Endothelial cell of umbilical vein (primary cell): Measurements from ENCODE around the gene RGS6. TPM values are rescaled to one million over a fixed set of nuclear protein-coding genes. Genes with fewer than 3 reads are reported as not detected.

Experiments used
- BruUV-seq: library from RNA; stranded (reverse); fragments of 400-500 nt; replicated peaks from 2 replicates; lab custom pipeline; 2021; lab: Mats Ljungman, UMichigan
- CTCF ChIA-PET: fragments of 300-600, 350-600 bp; sonication (Branson Sonifier 250); formaldehyde crosslinking; loops from one replicate; lab custom pipeline; 2021; ENCODE audit warnings: antibody characterized with exemption, inconsistent platforms; lab: Charles Lee
- POLR2A ChIA-PET: fragments of 300-600, 350-600 bp; sonication (Branson Sonifier 250); formaldehyde crosslinking; loops from one replicate; lab custom pipeline; 2021; ENCODE audit warnings: antibody characterized with exemption, inconsistent platforms; lab: Charles Lee
- DNase-seq: peaks from one replicate; pipeline ENCODE4 v3.0.0-alpha.2; 2011; ENCODE audit warnings: low read depth, low spot score
- FAIRE-seq: peaks from 2 replicates; lab custom pipeline; 2011; peaks lifted over from hg19 to GRCh38; lab: Jason Lieb, UNC
- H2AFZ ChIP-seq: 2 replicates; pipeline ENCODE4 v1.6.0; 2012; ENCODE audit warnings: low read depth, low read length, control low read depth, inconsistent platforms
- H3K27ac ChIP-seq: 2 replicates; pipeline ENCODE4 v1.5.1; 2011; ENCODE audit warnings: low read depth, mild to moderate bottlenecking, control low read depth, low read length, moderate library complexity; ENCODE audit not compliant: insufficient read depth
- H3K27me3 ChIP-seq, 2 experiments: 2 replicates each; pipeline versions ENCODE4 v1.6.0 to v1.6.1; 2011; ENCODE audit warnings: low read length in 2 of 2, mixed read lengths in 1 of 2; ENCODE audit not compliant: control insufficient read depth in 2 of 2, insufficient read depth in 2 of 2
- H3K36me3 ChIP-seq, 2 experiments: 2 replicates in 1 of 2; 3 replicates in 1 of 2; pipeline ENCODE4 v1.5.1; 2011; ENCODE audit warnings: low read length in 2 of 2, mild to moderate bottlenecking in 1 of 2, moderate library complexity in 1 of 2; ENCODE audit not compliant: control insufficient read depth in 2 of 2, insufficient read depth in 2 of 2; ENCODE audit errors: extremely low read depth in 1 of 2
- H3K4me1 ChIP-seq: 3 replicates; pipeline ENCODE4 v1.5.1; 2011; ENCODE audit warnings: mild to moderate bottlenecking, low read length; ENCODE audit not compliant: control insufficient read depth, insufficient read depth; ENCODE audit errors: extremely low read depth
- H3K4me2 ChIP-seq: 2 replicates; pipeline ENCODE4 v1.6.1; 2011; ENCODE audit warnings: low read length, control low read depth, mixed read lengths; ENCODE audit not compliant: insufficient read depth
- H3K4me3 ChIP-seq, 3 experiments: fragments of 200-600 bp in 1 of 3; sonication (generic), shearing (Covaris generic) in 1 of 3; replicated peaks in 1 of 3; 2 replicates each; pipeline ENCODE4 v1.5.1; 2011 to 2016; ENCODE audit warnings: control low read depth in 3 of 3, low read length in 3 of 3, mild to moderate bottlenecking in 2 of 3, inconsistent platforms in 1 of 3, low read depth in 1 of 3, moderate library complexity in 1 of 3; ENCODE audit not compliant: insufficient read depth in 1 of 3
- H3K79me2 ChIP-seq: 2 replicates; pipeline ENCODE4 v1.6.0; 2012; ENCODE audit warnings: low read length, inconsistent platforms; ENCODE audit not compliant: control insufficient read depth, insufficient read depth
- H3K9ac ChIP-seq: replicated peaks from 2 replicates; pipeline ENCODE3; 2011; ENCODE audit warnings: low read length, control low read depth; ENCODE audit not compliant: insufficient read depth; ENCODE audit errors: extremely low read depth
- H3K9me1 ChIP-seq: replicated peaks from 3 replicates; pipeline ENCODE4 v1.6.0; 2011; ENCODE audit warnings: mild to moderate bottlenecking, low read length; ENCODE audit not compliant: control insufficient read depth, insufficient read depth; ENCODE audit errors: extremely low read depth
- H3K9me3 ChIP-seq: replicated peaks from 2 replicates; pipeline ENCODE4 v1.5.1; 2012; ENCODE audit warnings: low read length, inconsistent platforms; ENCODE audit not compliant: control insufficient read depth, insufficient read depth
- H4K20me1 ChIP-seq: replicated peaks from 2 replicates; pipeline ENCODE3; 2011; ENCODE audit warnings: mild to moderate bottlenecking, low read length; ENCODE audit not compliant: control insufficient read depth, insufficient read depth; ENCODE audit errors: extremely low read depth
- CTCF ChIP-seq, 2 donors: IDR thresholded peaks; 1 replicate in 1 of 2; 2 replicates in 1 of 2; pipeline ENCODE4 v1.5.1; 2011; ENCODE audit warnings: low read length in 2 of 2, mild to moderate bottlenecking in 2 of 2, moderate library complexity in 2 of 2, control low read depth in 1 of 2, inconsistent platforms in 1 of 2, low read depth in 1 of 2; ENCODE audit not compliant: insufficient read depth in 1 of 2; ENCODE audit errors: extremely low read depth in 1 of 2
- EZH2 ChIP-seq: IDR thresholded peaks from 2 replicates; pipeline ENCODE4 v1.6.1; 2012; ENCODE audit warnings: borderline replicate concordance, low read depth, mild to moderate bottlenecking, moderate library complexity, low read length, inconsistent platforms; ENCODE audit not compliant: severe bottlenecking
- FOS ChIP-seq: IDR thresholded peaks from 2 replicates; pipeline ENCODE4 v1.6.1; 2011; ENCODE audit warnings: mild to moderate bottlenecking, low read length, moderate library complexity, borderline replicate concordance; ENCODE audit not compliant: insufficient read depth
- GATA2 ChIP-seq: IDR thresholded peaks from 2 replicates; pipeline ENCODE4 v1.7.0; 2011; ENCODE audit warnings: low read depth, mild to moderate bottlenecking, moderate library complexity, mixed read lengths, low read length; ENCODE audit not compliant: insufficient read length, insufficient read depth
- JUN ChIP-seq: IDR thresholded peaks from 2 replicates; pipeline ENCODE4 v1.6.1; 2011; ENCODE audit warnings: borderline replicate concordance, low read depth; ENCODE audit not compliant: insufficient read length, insufficient read depth
- MAX ChIP-seq: IDR thresholded peaks from 2 replicates; pipeline ENCODE4 v1.6.1; 2011; ENCODE audit not compliant: insufficient read depth, insufficient read length
- MYC ChIP-seq: IDR thresholded peaks from one replicate; pipeline ENCODE4 v1.6.1; 2011; ENCODE audit warnings: mild to moderate bottlenecking, low read depth, low read length
- POLR2A ChIP-seq: IDR thresholded peaks from 2 replicates; pipeline ENCODE4 v1.6.1; 2012; ENCODE audit warnings: low read depth, mild to moderate bottlenecking, control low read depth, low read length
- POLR2AphosphoS5 ChIP-seq: IDR thresholded peaks from 2 replicates; pipeline ENCODE4 v1.6.1; 2012; ENCODE audit warnings: low read depth, mild to moderate bottlenecking, control low read depth, low read length, moderate library complexity; ENCODE audit not compliant: insufficient read depth
- dilution Hi-C: fragments of 300-500 bp; cut with MboI; formaldehyde crosslinking; loops from one replicate; pipeline ENCODE4 v1.15.0; 2019; ENCODE audit warnings: low sequenced_read_pairs; ENCODE audit not compliant: extremely low pct_ligation_motif_present
- intact Hi-C: fragments of 100-400 bp; cut with micrococcal nuclease; formaldehyde crosslinking; loops from one replicate; pipeline ENCODE4 v1.10.0; 2022
- polyA plus RNA-seq, 4 experiments: library from polyadenylated mRNA; depleted of rRNA in 3 of 4; stranded (reverse) in 3 of 4; unstranded in 1 of 4; fragments of >200 nt; gene quantifications; 2 replicates each; pipeline versions ENCODE4 v1.2.1 to v1.2.3, GENCODE V29; 2011 to 2012; ENCODE audit warnings: missing spikeins in 1 of 4
- total RNA-seq: library from RNA; stranded (reverse); gene quantifications from 2 replicates; pipeline ENCODE4 v1.2.3, GENCODE V29; 2021

The RGS6 gene
- total and polyA plus RNA-seq, 2 donors (not counting 3 experiments of a cell fraction or from before 2014, with no cell fraction given), result not detected

GRCh38 chr14:72024043-72024407 is 91.8 kb downstream of the RGS6 start:
- Histone ChIP-seq H3K4me1 (no peaks in the 10 kb centered on the region), H3K36me3 (no peaks in the 10 kb centered on the region), H4K20me1 (no peaks in the 10 kb centered on the region), H3K27me3 (no peaks in the 10 kb centered on the region), H3K4me2 (no peak overlapping the region), H3K79me2 (no peaks in the 10 kb centered on the region), H2AFZ (no peak overlapping the region), H3K9me1 (no peaks in the 10 kb centered on the region), H3K9ac (no peak overlapping the region), H3K27ac (no peak overlapping the region), H3K9me3 (no peaks in the 10 kb centered on the region), H3K4me3 (no peak overlapping the region)
- dilution Hi-C loops (no loop called here), intact Hi-C loops (loop anchor here (1.0 kb wide), 1 partner anchor 396 kb away; no protein-coding TSS in a partner anchor)
- POLR2A ChIA-PET, result no interaction called here
- TF ChIP-seq CTCF (IDR thresholded peaks at IDR 0.05; ENCODE audit: extremely low read depth in 1 of 2, insufficient read depth in 1 of 2, low read depth in 1 of 2, low read length in 2 of 2) (peak; percentile 11 to 22), GATA2 (no peak)
- no TSS peak for BruUV-seq
- peak; percentile 2 for DNase-seq
- CTCF ChIA-PET, result no interaction called here
- FAIRE-seq, result no peak

GRCh38 chr14:72024504-72024903 is 92.3 kb downstream of the RGS6 start:
- no peak overlapping the region for H2AFZ ChIP-seq
- FAIRE-seq (no peak), DNase-seq (no peak)
- CTCF ChIA-PET, result no interaction called here
- POLR2A ChIA-PET, result no interaction called here
- no peaks in the 10 kb centered on the region for H3K4me1 ChIP-seq
- TF ChIP-seq MAX (no peak), MYC (no peak), GATA2 (no peak), POLR2A (no peak), JUN (no peak), FOS (no peak), CTCF (IDR thresholded peaks at IDR 0.05; ENCODE audit: extremely low read depth in 1 of 2, insufficient read depth in 1 of 2, low read depth in 1 of 2, low read length in 2 of 2) (no peak), POLR2AphosphoS5 (no peak), EZH2 (no peak)
- intact Hi-C loops (loop anchor here (1.0 kb wide), 1 partner anchor 396 kb away; no protein-coding TSS in a partner anchor), dilution Hi-C loops (no loop called here)
- no peaks in the 10 kb centered on the region for H3K9me1 ChIP-seq
- no TSS peak for BruUV-seq
- H3K36me3 ChIP-seq, result no peaks in the 10 kb centered on the region
- H3K4me2 ChIP-seq, result no peak overlapping the region
- no peaks in the 10 kb centered on the region for H3K79me2 ChIP-seq
- no peak overlapping the region for H3K4me3 ChIP-seq
- H3K27ac ChIP-seq, result no peak overlapping the region
- H4K20me1 ChIP-seq, result no peaks in the 10 kb centered on the region
- no peak overlapping the region for H3K9ac ChIP-seq
- H3K9me3 ChIP-seq, result no peaks in the 10 kb centered on the region
- H3K27me3 ChIP-seq, result no peaks in the 10 kb centered on the region
